ENCODE results near the gene TAF11L13. TPM values are rescaled to one million over a fixed set of nuclear protein-coding genes. Genes with fewer than 3 reads are reported as not detected.

The TAF11L13 gene
- total RNA-seq, 1 experiment from 2014 or later: not detected

DNA sequence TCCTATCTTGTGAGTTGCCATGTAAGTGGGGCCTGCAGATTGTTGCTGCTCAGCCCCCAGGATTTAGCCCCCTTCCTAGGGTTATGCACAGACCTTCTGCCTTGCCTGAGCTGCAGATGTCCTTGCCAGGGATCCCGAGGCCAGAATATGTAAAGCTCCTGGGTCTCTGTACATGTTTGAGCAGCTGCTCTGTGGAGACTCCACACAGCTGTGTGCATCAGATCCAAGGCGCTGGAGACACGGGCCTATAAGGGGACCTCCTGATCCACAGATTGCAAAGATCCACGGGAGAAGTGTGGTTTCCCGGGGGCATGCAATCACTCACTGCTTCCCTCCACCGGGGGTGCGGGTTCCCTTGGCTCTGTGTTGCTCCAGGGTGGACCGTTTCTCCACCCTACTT lies 31.3 kb downstream of the TAF11L13 start (continued):
- TF ChIP-seq, protein P1, sequence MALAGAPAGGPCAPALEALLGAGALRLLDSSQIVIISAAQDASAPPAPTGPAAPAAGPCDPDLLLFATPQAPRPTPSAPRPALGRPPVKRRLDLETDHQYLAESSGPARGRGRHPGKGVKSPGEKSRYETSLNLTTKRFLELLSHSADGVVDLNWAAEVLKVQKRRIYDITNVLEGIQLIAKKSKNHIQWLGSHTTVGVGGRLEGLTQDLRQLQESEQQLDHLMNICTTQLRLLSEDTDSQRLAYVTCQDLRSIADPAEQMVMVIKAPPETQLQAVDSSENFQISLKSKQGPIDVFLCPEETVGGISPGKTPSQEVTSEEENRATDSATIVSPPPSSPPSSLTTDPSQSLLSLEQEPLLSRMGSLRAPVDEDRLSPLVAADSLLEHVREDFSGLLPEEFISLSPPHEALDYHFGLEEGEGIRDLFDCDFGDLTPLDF (CRISPR knock-in tag; IDR thresholded peaks at IDR 0.05): no peak
- no peak for TF ChIP-seq ZBTB21 (CRISPR knock-in tag; IDR thresholded peaks at IDR 0.05; ENCODE audit: borderline replicate concordance)
- no peak for TF ChIP-seq IRF2 (CRISPR knock-in tag; IDR thresholded peaks at IDR 0.05; ENCODE audit: borderline replicate concordance, low read depth)
- no peak for TF ChIP-seq ELF4 (CRISPR knock-in tag; IDR thresholded peaks at IDR 0.05; ENCODE audit: low read depth)
- TF ChIP-seq GRHL2 (CRISPR knock-in tag; IDR thresholded peaks at IDR 0.05; ENCODE audit: insufficient replicate concordance, severe bottlenecking): no peak

DNA sequence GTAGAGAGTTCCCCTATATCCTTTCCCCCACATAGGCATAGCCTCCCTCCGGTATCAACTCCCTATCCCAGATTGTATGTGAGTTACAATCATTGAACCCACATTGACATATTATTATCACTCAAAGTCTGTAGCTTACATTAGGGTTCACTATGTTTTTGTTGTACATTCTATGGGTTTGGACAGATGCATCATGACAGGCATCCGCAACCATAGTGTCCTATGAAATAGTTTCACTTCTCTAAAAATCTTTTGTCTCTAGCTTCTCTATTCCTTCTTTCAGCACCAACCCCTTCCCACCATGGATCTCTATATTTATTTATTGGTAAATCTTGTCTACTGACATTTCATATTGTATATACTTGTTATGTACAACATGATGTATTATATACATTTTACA lies 33.9 kb downstream of the TAF11L13 start:
- ChIA-PET CTCF (no interaction called here), POLR2A (no interaction called here)
- no peaks in the 10 kb centered on the region; the same call in 1 of the 2 replicates for H3K27me3 Mint-ChIP-seq (ENCODE audit: low read depth)
- H3K27ac Mint-ChIP-seq: no peak overlapping the region
- peaks cover 5% of the 10 kb centered on the region for H3K9me3 Mint-ChIP-seq
- H3K4me1 Mint-ChIP-seq: peaks cover 27% of the 10 kb centered on the region
- no peak for ATAC-seq
- no peak overlapping the region for H3K4me3 Mint-ChIP-seq
- DNase-seq (ENCODE audit: low spot score): no peak
- H3K36me3 Mint-ChIP-seq: no peaks in the 10 kb centered on the region
- TF ChIP-seq, protein P2, sequence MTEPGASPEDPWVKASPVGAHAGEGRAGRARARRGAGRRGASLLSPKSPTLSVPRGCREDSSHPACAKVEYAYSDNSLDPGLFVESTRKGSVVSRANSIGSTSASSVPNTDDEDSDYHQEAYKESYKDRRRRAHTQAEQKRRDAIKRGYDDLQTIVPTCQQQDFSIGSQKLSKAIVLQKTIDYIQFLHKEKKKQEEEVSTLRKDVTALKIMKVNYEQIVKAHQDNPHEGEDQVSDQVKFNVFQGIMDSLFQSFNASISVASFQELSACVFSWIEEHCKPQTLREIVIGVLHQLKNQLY (CRISPR knock-in tag; IDR thresholded peaks at IDR 0.05): no peak
- TF ChIP-seq, protein P3, sequence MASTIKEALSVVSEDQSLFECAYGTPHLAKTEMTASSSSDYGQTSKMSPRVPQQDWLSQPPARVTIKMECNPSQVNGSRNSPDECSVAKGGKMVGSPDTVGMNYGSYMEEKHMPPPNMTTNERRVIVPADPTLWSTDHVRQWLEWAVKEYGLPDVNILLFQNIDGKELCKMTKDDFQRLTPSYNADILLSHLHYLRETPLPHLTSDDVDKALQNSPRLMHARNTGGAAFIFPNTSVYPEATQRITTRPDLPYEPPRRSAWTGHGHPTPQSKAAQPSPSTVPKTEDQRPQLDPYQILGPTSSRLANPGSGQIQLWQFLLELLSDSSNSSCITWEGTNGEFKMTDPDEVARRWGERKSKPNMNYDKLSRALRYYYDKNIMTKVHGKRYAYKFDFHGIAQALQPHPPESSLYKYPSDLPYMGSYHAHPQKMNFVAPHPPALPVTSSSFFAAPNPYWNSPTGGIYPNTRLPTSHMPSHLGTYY (CRISPR knock-in tag; IDR thresholded peaks at IDR 0.05): no peak
- TF ChIP-seq, protein P4, sequence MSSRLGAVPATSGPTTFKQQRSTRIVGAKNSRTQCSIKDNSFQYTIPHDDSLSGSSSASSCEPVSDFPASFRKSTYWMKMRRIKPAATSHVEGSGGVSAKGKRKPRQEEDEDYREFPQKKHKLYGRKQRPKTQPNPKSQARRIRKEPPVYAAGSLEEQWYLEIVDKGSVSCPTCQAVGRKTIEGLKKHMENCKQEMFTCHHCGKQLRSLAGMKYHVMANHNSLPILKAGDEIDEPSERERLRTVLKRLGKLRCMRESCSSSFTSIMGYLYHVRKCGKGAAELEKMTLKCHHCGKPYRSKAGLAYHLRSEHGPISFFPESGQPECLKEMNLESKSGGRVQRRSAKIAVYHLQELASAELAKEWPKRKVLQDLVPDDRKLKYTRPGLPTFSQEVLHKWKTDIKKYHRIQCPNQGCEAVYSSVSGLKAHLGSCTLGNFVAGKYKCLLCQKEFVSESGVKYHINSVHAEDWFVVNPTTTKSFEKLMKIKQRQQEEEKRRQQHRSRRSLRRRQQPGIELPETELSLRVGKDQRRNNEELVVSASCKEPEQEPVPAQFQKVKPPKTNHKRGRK (CRISPR knock-in tag; IDR thresholded peaks at IDR 0.05; ENCODE audit: borderline replicate concordance): no peak
- no peak for TF ChIP-seq TCF7 (CRISPR knock-in tag; IDR thresholded peaks at IDR 0.05; ENCODE audit: low read depth)
- TF ChIP-seq ZNF121 (CRISPR knock-in tag; IDR thresholded peaks at IDR 0.05): no peak
- TF ChIP-seq, protein P5, sequence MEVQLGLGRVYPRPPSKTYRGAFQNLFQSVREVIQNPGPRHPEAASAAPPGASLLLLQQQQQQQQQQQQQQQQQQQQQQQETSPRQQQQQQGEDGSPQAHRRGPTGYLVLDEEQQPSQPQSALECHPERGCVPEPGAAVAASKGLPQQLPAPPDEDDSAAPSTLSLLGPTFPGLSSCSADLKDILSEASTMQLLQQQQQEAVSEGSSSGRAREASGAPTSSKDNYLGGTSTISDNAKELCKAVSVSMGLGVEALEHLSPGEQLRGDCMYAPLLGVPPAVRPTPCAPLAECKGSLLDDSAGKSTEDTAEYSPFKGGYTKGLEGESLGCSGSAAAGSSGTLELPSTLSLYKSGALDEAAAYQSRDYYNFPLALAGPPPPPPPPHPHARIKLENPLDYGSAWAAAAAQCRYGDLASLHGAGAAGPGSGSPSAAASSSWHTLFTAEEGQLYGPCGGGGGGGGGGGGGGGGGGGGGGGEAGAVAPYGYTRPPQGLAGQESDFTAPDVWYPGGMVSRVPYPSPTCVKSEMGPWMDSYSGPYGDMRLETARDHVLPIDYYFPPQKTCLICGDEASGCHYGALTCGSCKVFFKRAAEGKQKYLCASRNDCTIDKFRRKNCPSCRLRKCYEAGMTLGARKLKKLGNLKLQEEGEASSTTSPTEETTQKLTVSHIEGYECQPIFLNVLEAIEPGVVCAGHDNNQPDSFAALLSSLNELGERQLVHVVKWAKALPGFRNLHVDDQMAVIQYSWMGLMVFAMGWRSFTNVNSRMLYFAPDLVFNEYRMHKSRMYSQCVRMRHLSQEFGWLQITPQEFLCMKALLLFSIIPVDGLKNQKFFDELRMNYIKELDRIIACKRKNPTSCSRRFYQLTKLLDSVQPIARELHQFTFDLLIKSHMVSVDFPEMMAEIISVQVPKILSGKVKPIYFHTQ (CRISPR knock-in tag; IDR thresholded peaks at IDR 0.05): no peak
- TF ChIP-seq, protein P6, sequence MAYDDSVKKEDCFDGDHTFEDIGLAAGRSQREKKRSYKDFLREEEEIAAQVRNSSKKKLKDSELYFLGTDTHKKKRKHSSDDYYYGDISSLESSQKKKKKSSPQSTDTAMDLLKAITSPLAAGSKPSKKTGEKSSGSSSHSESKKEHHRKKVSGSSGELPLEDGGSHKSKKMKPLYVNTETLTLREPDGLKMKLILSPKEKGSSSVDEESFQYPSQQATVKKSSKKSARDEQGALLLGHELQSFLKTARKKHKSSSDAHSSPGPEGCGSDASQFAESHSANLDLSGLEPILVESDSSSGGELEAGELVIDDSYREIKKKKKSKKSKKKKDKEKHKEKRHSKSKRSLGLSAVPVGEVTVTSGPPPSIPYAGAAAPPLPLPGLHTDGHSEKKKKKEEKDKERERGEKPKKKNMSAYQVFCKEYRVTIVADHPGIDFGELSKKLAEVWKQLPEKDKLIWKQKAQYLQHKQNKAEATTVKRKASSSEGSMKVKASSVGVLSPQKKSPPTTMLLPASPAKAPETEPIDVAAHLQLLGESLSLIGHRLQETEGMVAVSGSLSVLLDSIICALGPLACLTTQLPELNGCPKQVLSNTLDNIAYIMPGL (CRISPR knock-in tag; IDR thresholded peaks at IDR 0.05): no peak
- no peak for TF ChIP-seq ZBTB21 (CRISPR knock-in tag; IDR thresholded peaks at IDR 0.05; ENCODE audit: borderline replicate concordance)
- TF ChIP-seq, protein P7, sequence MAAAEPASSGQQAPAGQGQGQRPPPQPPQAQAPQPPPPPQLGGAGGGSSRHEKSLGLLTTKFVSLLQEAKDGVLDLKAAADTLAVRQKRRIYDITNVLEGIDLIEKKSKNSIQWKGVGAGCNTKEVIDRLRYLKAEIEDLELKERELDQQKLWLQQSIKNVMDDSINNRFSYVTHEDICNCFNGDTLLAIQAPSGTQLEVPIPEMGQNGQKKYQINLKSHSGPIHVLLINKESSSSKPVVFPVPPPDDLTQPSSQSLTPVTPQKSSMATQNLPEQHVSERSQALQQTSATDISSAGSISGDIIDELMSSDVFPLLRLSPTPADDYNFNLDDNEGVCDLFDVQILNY (CRISPR knock-in tag; IDR thresholded peaks at IDR 0.05): no peak
- no peak for TF ChIP-seq ELF4 (CRISPR knock-in tag; IDR thresholded peaks at IDR 0.05; ENCODE audit: low read depth)
- TF ChIP-seq FOXK1 (CRISPR knock-in tag; IDR thresholded peaks at IDR 0.05): no peak
- no peak for TF ChIP-seq NFYB (CRISPR knock-in tag; conservative IDR thresholded peaks at IDR 0.05; ENCODE audit: low read depth)
- TF ChIP-seq FOXP1 (CRISPR knock-in tag; IDR thresholded peaks at IDR 0.05; ENCODE audit: borderline replicate concordance): no peak
- TF ChIP-seq, protein P8, sequence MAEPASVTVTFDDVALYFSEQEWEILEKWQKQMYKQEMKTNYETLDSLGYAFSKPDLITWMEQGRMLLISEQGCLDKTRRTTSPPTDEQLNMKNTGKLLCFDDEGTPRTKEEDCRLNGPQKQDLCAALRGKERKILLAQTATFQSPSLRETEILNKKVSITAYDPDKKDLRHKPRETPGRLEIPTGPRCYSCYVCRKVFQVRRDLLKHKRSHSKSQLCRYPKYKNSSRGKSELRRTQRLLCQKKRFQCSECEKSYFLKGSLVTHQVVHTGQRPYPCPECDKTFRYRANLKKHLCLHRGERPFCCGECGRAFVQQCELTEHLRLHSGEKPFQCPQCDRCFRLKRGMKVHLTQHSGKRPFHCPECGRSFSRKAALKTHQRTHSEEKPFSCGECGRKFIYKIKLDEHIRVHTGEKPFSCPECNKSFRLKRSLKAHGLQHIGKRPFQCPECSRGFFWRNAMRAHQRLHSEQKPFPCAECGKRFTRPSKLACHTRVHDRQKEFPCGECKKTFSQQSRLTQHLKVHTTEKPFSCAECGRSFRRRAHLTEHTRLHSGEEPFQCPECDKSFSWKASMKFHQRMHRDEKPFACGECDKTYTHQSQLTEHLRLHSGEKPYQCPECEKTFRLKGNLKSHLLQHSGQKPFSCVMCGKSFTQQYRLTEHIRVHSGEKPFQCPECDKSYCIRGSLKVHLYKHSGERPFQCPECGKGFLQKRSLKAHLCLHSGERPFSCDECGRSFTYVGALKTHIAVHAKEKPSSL (CRISPR knock-in tag; conservative IDR thresholded peaks at IDR 0.05): no peak
